Stimulated activated CD8-positive, alpha-beta memory T cell treated with anti-CD3 and anti-CD28 coated beads, Interleukin-7, amount 100 ng/mL, for 24 hours (primary cell): ENCODE results near the gene POLR1B.
"Not testable (repeated sequence)": the region's sequence is repeated elsewhere in the genome, so short reads cannot be mapped to it uniquely, and the experiment has no call there.

Experiments used
- DNase-seq: peaks from one replicate; pipeline ENCODE4 v3.0.0-alpha.2; 2020; ENCODE audit warnings: low read depth

POLR1B gene

GRCh38 chr2:112542123-112542983 is at the start of gene POLR1B:
TSS of gene POLR1B (plus strand) at chr2:112542465. CDS start at chr2:112542495, 30 bp downstream.
- peak; percentile 53 for DNase-seq

- DNase-seq = no peak
Observed at GRCh38 chr2:112493048-112493447, 49.2 kb upstream of the POLR1B start.

- DNase-seq = no peak
Observed at GRCh38 chr2:112493858-112494648, 48.2 kb upstream of the POLR1B start.

- DNase-seq = no peak
Observed at GRCh38 chr2:112494828-112495227, 47.4 kb upstream of the POLR1B start.

GRCh38 chr2:112495878-112496277 is 46.4 kb upstream of the POLR1B start:
- not testable (repeated sequence) for DNase-seq

GRCh38 chr2:112500850-112501484 is 41.3 kb upstream of the POLR1B start:
- not testable (repeated sequence) for DNase-seq

- DNase-seq = not testable (repeated sequence)
Observed at GRCh38 chr2:112509239-112509998, 32.8 kb upstream of the POLR1B start.

GRCh38 chr2:112516801-112517200 is 25.5 kb upstream of the POLR1B start:
- DNase-seq = no peak

GRCh38 chr2:112518807-112519206 is 23.5 kb upstream of the POLR1B start:
- DNase-seq = no peak

- DNase-seq = no peak
Observed at GRCh38 chr2:112519506-112519905, 22.8 kb upstream of the POLR1B start.

- DNase-seq = no peak
Observed at GRCh38 chr2:112520234-112520783, 22.0 kb upstream of the POLR1B start.

GRCh38 chr2:112523291-112523777 is 18.9 kb upstream of the POLR1B start:
- no peak for DNase-seq

GRCh38 chr2:112524276-112524675 is 18.0 kb upstream of the POLR1B start:
- DNase-seq = not testable (repeated sequence)

- DNase-seq = no peak
Observed at GRCh38 chr2:112528541-112528940, 13.7 kb upstream of the POLR1B start.

GRCh38 chr2:112529757-112530156 is 12.5 kb upstream of the POLR1B start:
- DNase-seq = no peak

- DNase-seq = no peak
Observed at GRCh38 chr2:112530728-112531127, 11.5 kb upstream of the POLR1B start.

- no peak for DNase-seq
Observed at GRCh38 chr2:112534826-112535225, 7.4 kb upstream of the POLR1B start.

GRCh38 chr2:112536665-112537064 is 5.6 kb upstream of the POLR1B start:
- DNase-seq = not testable (repeated sequence)

GRCh38 chr2:112539306-112539705 is 3.0 kb upstream of the POLR1B start:
- no peak for DNase-seq

- DNase-seq = no peak
Observed at GRCh38 chr2:112540906-112541305, 1.4 kb upstream of the POLR1B start.
